Measurements from ENCODE around the gene CADPS2.

DNA sequence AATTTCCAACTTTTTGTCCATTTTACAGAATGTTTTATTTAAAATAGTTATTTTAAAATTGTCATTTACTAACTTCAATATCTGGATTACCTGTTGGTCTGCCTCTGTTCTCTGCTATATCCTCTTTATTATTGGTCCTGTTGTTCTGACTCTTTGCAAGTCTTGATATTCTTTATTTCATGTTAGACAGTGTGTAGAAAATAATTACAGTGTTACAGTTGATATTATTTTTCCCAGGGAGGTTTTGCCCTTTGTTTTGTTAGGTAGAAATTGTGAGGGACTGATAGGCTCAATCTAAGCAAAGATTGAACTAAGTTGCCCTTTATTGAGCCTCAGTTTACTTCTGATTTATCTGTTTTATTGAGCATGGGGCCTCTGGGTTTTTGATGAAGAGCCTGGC, 49.4 kb upstream of the CADPS2 start:
- TF ChIP-seq, protein P1, sequence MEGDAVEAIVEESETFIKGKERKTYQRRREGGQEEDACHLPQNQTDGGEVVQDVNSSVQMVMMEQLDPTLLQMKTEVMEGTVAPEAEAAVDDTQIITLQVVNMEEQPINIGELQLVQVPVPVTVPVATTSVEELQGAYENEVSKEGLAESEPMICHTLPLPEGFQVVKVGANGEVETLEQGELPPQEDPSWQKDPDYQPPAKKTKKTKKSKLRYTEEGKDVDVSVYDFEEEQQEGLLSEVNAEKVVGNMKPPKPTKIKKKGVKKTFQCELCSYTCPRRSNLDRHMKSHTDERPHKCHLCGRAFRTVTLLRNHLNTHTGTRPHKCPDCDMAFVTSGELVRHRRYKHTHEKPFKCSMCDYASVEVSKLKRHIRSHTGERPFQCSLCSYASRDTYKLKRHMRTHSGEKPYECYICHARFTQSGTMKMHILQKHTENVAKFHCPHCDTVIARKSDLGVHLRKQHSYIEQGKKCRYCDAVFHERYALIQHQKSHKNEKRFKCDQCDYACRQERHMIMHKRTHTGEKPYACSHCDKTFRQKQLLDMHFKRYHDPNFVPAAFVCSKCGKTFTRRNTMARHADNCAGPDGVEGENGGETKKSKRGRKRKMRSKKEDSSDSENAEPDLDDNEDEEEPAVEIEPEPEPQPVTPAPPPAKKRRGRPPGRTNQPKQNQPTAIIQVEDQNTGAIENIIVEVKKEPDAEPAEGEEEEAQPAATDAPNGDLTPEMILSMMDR (IDR thresholded peaks at IDR 0.05; ENCODE audit: insufficient read depth, low read depth, low read length), result no peak
- TF ChIP-seq EZH2 (IDR thresholded peaks at IDR 0.05; ENCODE audit: insufficient read depth, low read length), result no peak
